Prostate gland (tissue), 2 donors: ENCODE results near the gene UHMK1. TPM values are rescaled to one million over a fixed set of nuclear protein-coding genes. Genes with fewer than 3 reads are reported as not detected.

ENCODE experiments used
- DNase-seq: peaks from one replicate; pipeline ENCODE4 v3.0.0-alpha.2; 2019; ENCODE audit warnings: low spot score
- H3K27ac ChIP-seq, 2 donors: fragments of 200-600 bp; sonication (generic); 2 replicates each; pipeline ENCODE4 v1.5.1; 2017 to 2019
- H3K27me3 ChIP-seq: fragments of 200-600 bp; sonication (generic); replicated peaks from 2 replicates; pipeline ENCODE4 v1.5.1; 2019; ENCODE audit not compliant: insufficient read depth
- H3K36me3 ChIP-seq, 2 donors: fragments of 200-600 bp; sonication (generic); 1 replicate in 1 of 2; 2 replicates in 1 of 2; pipeline versions ENCODE4 v1.5.1 to v1.8.1; 2017 to 2019
- H3K4me1 ChIP-seq: fragments of 200-600 bp; sonication (generic); replicated peaks from 2 replicates; pipeline ENCODE4 v1.5.1; 2019
- H3K4me3 ChIP-seq, 2 donors: fragments of 200-600 bp; sonication (generic); 2 replicates each; pipeline ENCODE4 v1.5.1; 2017 to 2019
- H3K9me3 ChIP-seq: fragments of 200-600 bp; sonication (generic); 2 replicates; pipeline ENCODE4 v1.5.1; 2017
- CTCF ChIP-seq, 4 experiments: fragments of 200-600 bp in 2 of 4; fragments of 450-650 bp in 2 of 4; sonication (generic) in 2 of 4; IDR thresholded peaks; 1 replicate in 3 of 4; 2 replicates in 1 of 4; pipeline ENCODE4 v1.5.1; 2016 to 2019; ENCODE audit warnings: antibody characterized with exemption in 4 of 4, mild to moderate bottlenecking in 2 of 4, moderate library complexity in 2 of 4
- POLR2A ChIP-seq: fragments of 450-650 bp; IDR thresholded peaks from one replicate; pipeline ENCODE4 v1.6.1; 2016; ENCODE audit warnings: antibody characterized with exemption, mild to moderate bottlenecking
- POLR2AphosphoS5 ChIP-seq: sonication (generic); formaldehyde crosslinking; IDR thresholded peaks from one replicate; pipeline ENCODE4 v1.6.1; 2017; ENCODE audit warnings: antibody characterized with exemption
- WGBS: methylation state at CpG from one replicate; pipeline ENCODE4 v1.1.5; 2018; 5-methylcytosine and 5-hydroxymethylcytosine counted together
- intact Hi-C: fragments of 100-400 bp; cut with DNase I; formaldehyde crosslinking; loops from one replicate; pipeline ENCODE4 v1.14.2; 2022
- total RNA-seq, 2 donors: library from RNA; depleted of rRNA; stranded (reverse); fragments of >200 nt; gene quantifications; one replicate each; pipeline ENCODE4 v1.1.0, GENCODE V29; 2016

UHMK1 gene
- total RNA-seq, 2 donors from 2014 or later = 34.7 to 47.0 TPM

GRCh38 chr1:162497104-162497722 lies 405 bp upstream of the UHMK1 start:
- peak overlapping the region; percentile 84 to 90 for H3K27ac ChIP-seq
- H3K36me3 ChIP-seq = no peaks in the 10 kb centered on the region
- TF ChIP-seq POLR2AphosphoS5 = no peak
- no peak for TF ChIP-seq POLR2A
- TF ChIP-seq CTCF (IDR thresholded peaks at IDR 0.05) = peak in 2 of 4 experiments; percentile 13 to 21
- DNase-seq = no peak
- 49% methylated on average over 13 of the region's 13 CpGs for WGBS
- intact Hi-C loops = loop anchor here (5.0 kb wide), 2 partner anchors 65 to 440 kb away; partner anchors contain the start of gene UAP1
- H3K4me3 ChIP-seq = peak overlapping the region; percentile 75 to 98
- peaks cover 5% of the 10 kb centered on the region for H3K4me1 ChIP-seq
- H3K9me3 ChIP-seq = no peaks in the 10 kb centered on the region
- H3K27me3 ChIP-seq = no peaks in the 10 kb centered on the region

DNA sequence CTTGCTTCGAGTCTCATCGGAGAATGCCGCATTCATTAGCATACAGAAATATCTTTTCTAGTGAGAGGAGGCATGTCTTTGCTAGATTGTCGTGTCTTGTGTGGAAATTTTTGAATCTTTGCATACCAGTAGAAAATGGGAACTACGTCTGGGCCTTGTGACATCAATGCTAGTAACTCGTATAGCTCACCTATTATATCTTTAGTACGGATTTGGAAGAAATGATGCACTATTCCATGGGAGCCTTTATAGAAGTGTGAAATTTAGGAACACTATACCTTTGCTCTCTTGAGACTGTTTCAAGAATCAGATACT lies 835 bp downstream of the UHMK1 start:
- 1% methylated on average over 7 of the region's 7 CpGs for WGBS
- Histone ChIP-seq H3K36me3 (no peaks in the 10 kb centered on the region), H3K4me3 (peak overlapping the region; percentile 75 to 98), H3K4me1 (peaks cover 5% of the 10 kb centered on the region), H3K9me3 (no peaks in the 10 kb centered on the region), H3K27me3 (no peaks in the 10 kb centered on the region), H3K27ac (peak overlapping the region; percentile 84 to 90)
- no peak for DNase-seq
- intact Hi-C loops = loop anchor here (5.0 kb wide), 2 partner anchors 64 to 441 kb away; partner anchors contain the start of gene UAP1
- TF ChIP-seq POLR2AphosphoS5 (no peak), CTCF (IDR thresholded peaks at IDR 0.05) (no peak), POLR2A (no peak)

- DNase-seq = peak; percentile 15
- TF ChIP-seq POLR2AphosphoS5 = no peak
- TF ChIP-seq POLR2A = no peak
- no peak for TF ChIP-seq CTCF (IDR thresholded peaks at IDR 0.05)
- WGBS = 26% methylated on average over 2 of the region's 2 CpGs
- Histone ChIP-seq H3K36me3 (peaks cover 3 to 7% of the 10 kb centered on the region in 2 donors), H3K4me3 (no peak overlapping the region), H3K9me3 (no peaks in the 10 kb centered on the region), H3K4me1 (peaks cover 5% of the 10 kb centered on the region), H3K27ac (no peak overlapping the region), H3K27me3 (no peaks in the 10 kb centered on the region)
- intact Hi-C loops = no loop called here
Observed at GRCh38 chr1:162500805-162501204, 3.2 kb downstream of the UHMK1 start.

DNA sequence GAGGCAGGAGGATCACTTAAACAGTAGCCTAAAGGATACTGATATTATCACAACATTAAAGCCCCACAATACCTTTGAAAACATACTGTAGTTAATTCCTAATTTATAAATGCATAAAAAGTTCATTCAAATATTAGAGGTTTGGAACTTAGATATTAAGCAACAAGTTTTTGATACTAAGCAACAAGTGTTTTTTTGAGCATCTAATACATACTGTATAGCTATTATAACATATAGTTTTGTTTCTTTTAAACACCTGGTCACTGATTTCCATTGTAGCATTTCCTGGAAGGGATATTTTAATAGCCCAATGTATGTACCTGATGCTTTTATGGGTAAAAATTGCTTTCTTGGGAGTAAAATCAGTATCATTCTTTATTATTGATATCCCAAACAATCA lies 4.5 kb downstream of the UHMK1 start:
- Histone ChIP-seq H3K9me3 (no peaks in the 10 kb centered on the region), H3K4me3 (no peak overlapping the region), H3K4me1 (peaks cover 5% of the 10 kb centered on the region), H3K27me3 (no peaks in the 10 kb centered on the region), H3K27ac (no peak overlapping the region), H3K36me3 (peaks cover 3 to 7% of the 10 kb centered on the region in 2 donors)
- DNase-seq = no peak
- intact Hi-C loops = no loop called here
- TF ChIP-seq POLR2A = no peak
- TF ChIP-seq CTCF (IDR thresholded peaks at IDR 0.05) = no peak
- no peak for TF ChIP-seq POLR2AphosphoS5

DNA sequence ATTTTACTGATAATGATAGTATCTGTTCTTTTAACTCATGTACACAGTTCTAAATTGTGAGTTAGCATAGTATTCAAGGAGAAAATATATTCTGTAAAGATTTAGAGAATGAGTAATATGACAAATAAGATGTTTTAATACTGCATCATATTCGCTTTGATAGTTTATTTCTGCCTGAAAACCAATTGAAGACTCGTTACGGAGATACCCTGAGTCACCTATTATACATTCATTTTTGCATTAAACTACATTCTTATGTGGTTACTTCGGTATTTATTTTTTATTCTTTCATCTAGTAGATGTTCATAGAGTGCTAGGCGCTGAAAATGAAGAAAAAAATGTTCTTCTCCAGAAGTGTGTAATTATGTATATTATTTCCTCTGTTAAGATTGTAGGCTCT lies 5.3 kb downstream of the UHMK1 start:
- H3K36me3 ChIP-seq = peaks cover 3 to 7% of the 10 kb centered on the region in 2 donors
- no peak overlapping the region for H3K4me3 ChIP-seq
- DNase-seq = no peak
- H3K27ac ChIP-seq = no peak overlapping the region
- 91% methylated on average over 5 of the region's 5 CpGs for WGBS
- peaks cover 5% of the 10 kb centered on the region for H3K4me1 ChIP-seq
- H3K27me3 ChIP-seq = no peaks in the 10 kb centered on the region
- no peaks in the 10 kb centered on the region for H3K9me3 ChIP-seq
- TF ChIP-seq POLR2AphosphoS5 (no peak), POLR2A (no peak), CTCF (IDR thresholded peaks at IDR 0.05) (no peak)
- intact Hi-C loops = no loop called here
